Type B pancreatic cell (in vitro differentiated cells): ENCODE measurements around the gene PLCL1. TPM values are rescaled to one million over a fixed set of nuclear protein-coding genes. Genes with fewer than 3 reads are reported as not detected.
"Not testable (repeated sequence)": the region's sequence is repeated elsewhere in the genome, so short reads cannot be mapped to it uniquely, and the experiment has no call there.

Experiments used
- DNase-seq: peaks from one replicate; pipeline ENCODE4 v3.0.0; 2021; ENCODE audit warnings: mixed read lengths; ENCODE audit not compliant: unreplicated experiment; ENCODE audit errors: extremely low spot score
- H3K27ac Mint-ChIP-seq: 2 replicates; pipeline ENCODE4 v1.8.0; 2021; ENCODE audit warnings: mild to moderate bottlenecking, mixed read lengths
- H3K27me3 Mint-ChIP-seq: 2 replicates; pipeline ENCODE4 v1.8.0; 2021; ENCODE audit warnings: mixed read lengths
- H3K36me3 Mint-ChIP-seq: 2 replicates; pipeline ENCODE4 v1.8.0; 2021; ENCODE audit warnings: mixed read lengths
- H3K4me1 Mint-ChIP-seq: one replicate; pipeline ENCODE4 v1.8.0; 2021; ENCODE audit warnings: mixed read lengths; ENCODE audit not compliant: unreplicated experiment
- H3K4me3 Mint-ChIP-seq: 2 replicates; pipeline ENCODE4 v1.8.0; 2021; ENCODE audit warnings: mild to moderate bottlenecking, mixed read lengths
- H3K9me3 Mint-ChIP-seq: 2 replicates; pipeline ENCODE4 v1.8.0; 2021; ENCODE audit warnings: mixed read lengths
- total RNA-seq: library from RNA; stranded (reverse); gene quantifications from 2 replicates; pipeline ENCODE4 v1.2.1, GENCODE V29; 2021; ENCODE audit warnings: low replicate concordance
- TF ChIP-seq, protein P1 (sequence below): fragments of 200-600 bp; sonication (generic); conservative IDR thresholded peaks from 2 replicates; pipeline ENCODE4 v1.5.0; 2021; ENCODE audit warnings: antibody characterized with exemption, mild to moderate bottlenecking

Gene PLCL1
- total RNA-seq, 1 donor from 2014 or later, result 4.4 TPM

DNA sequence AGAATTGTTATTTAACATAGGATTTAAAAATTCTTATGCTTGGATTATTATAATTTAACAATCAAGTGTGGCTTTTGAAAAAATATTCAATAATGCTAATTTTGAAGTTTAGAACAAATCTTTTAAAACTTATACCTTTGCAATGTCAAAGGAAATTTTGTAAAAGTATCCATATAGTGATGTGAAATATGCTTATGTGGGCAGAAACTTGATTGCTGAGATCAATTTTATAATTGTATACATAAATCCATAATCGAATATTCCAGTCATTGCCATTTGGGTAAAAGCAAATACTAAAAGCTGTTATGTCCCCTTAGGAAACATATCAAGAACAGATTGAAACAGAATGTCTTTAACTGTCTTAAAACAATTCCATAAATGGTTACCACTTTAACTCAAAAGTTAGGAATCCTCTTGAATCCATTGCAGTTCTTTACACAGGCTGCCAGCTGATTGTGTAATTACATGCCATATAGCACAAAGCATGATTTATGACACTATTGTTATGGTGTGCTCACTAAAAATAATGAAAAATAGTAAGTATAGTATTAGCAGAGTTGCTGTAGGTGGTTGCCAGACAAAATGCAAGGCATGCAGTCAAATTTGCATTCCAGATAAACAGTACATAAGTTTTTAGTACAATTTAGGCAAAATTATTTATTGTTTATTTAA lies 24.2 kb downstream of the PLCL1 start:
- TF ChIP-seq, protein P1, sequence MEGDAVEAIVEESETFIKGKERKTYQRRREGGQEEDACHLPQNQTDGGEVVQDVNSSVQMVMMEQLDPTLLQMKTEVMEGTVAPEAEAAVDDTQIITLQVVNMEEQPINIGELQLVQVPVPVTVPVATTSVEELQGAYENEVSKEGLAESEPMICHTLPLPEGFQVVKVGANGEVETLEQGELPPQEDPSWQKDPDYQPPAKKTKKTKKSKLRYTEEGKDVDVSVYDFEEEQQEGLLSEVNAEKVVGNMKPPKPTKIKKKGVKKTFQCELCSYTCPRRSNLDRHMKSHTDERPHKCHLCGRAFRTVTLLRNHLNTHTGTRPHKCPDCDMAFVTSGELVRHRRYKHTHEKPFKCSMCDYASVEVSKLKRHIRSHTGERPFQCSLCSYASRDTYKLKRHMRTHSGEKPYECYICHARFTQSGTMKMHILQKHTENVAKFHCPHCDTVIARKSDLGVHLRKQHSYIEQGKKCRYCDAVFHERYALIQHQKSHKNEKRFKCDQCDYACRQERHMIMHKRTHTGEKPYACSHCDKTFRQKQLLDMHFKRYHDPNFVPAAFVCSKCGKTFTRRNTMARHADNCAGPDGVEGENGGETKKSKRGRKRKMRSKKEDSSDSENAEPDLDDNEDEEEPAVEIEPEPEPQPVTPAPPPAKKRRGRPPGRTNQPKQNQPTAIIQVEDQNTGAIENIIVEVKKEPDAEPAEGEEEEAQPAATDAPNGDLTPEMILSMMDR, result no peak
- no peaks in the 10 kb centered on the region for H3K36me3 Mint-ChIP-seq
- H3K4me1 Mint-ChIP-seq, result no peaks in the 10 kb centered on the region
- H3K4me3 Mint-ChIP-seq, result no peak overlapping the region
- DNase-seq, result no peak
- no peaks in the 10 kb centered on the region for H3K9me3 Mint-ChIP-seq
- H3K27ac Mint-ChIP-seq, result no peak overlapping the region
- no peaks in the 10 kb centered on the region for H3K27me3 Mint-ChIP-seq

- peaks cover 13% of the 10 kb centered on the region for H3K4me1 Mint-ChIP-seq
Measured at GRCh38 chr2:197834771-197835170, 30.4 kb downstream of the PLCL1 start.

GRCh38 chr2:197835293-197835692 lies 30.9 kb downstream of the PLCL1 start:
- H3K4me3 Mint-ChIP-seq, result no peak overlapping the region
- H3K27me3 Mint-ChIP-seq, result no peaks in the 10 kb centered on the region
- peaks cover 13% of the 10 kb centered on the region for H3K4me1 Mint-ChIP-seq
- H3K27ac Mint-ChIP-seq, result no peak overlapping the region
- no peaks in the 10 kb centered on the region for H3K36me3 Mint-ChIP-seq
- no peak for DNase-seq
- TF ChIP-seq, protein P1, result no peak
- H3K9me3 Mint-ChIP-seq, result no peaks in the 10 kb centered on the region

More at GRCh38 chr2:197834771-197835170, 30.4 kb downstream of the PLCL1 start:
- not testable (repeated sequence) for DNase-seq, H3K27ac Mint-ChIP-seq, H3K27me3 Mint-ChIP-seq, H3K4me3 Mint-ChIP-seq, H3K9me3 Mint-ChIP-seq, H3K36me3 Mint-ChIP-seq

DNA sequence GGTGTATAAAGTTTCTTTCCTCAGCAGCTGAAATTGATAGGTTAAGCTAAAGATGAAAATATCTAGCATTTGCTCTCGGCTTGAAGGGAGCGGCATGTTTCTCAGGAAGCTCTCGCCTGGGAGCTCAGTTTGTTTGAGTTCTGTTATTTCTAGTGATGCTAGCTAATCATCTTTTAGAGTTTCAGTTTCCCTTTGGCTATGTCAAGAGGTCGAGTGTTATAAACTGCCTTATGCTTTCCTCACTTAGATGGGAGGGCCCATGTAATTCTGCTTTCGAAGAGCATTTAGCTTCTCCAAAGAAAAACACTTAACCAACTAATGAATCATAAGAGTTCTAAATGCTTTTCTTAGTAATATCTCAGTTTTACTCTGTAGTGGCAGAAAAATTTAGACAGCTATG lies 33.6 kb downstream of the PLCL1 start:
- Mint-ChIP-seq H3K36me3 (no peaks in the 10 kb centered on the region), H3K27me3 (peaks cover 7% of the 10 kb centered on the region), H3K4me1 (peaks cover 13% of the 10 kb centered on the region), H3K9me3 (no peaks in the 10 kb centered on the region), H3K4me3 (no peak overlapping the region), H3K27ac (no peak overlapping the region)
- DNase-seq, result no peak
- TF ChIP-seq, protein P1, result no peak

DNA sequence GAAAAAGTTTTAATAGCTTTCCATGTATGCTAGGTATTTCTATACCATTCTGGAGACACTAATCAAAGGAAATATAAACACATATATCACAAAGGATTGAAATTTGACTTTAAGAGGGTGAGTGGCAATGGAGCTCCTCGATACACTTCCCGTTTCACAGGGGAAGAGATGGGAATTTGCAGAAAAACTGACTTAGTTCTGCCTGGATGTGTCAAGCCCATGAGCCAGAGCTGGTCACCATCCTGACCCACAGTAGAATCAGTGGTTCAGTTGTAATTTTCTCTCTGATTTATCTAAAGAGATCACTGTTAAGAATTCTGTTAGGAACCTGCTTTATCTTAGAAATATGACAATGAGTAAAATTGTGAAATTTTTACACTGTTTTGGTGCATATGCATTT lies 34.2 kb downstream of the PLCL1 start:
- Mint-ChIP-seq H3K36me3 (no peaks in the 10 kb centered on the region), H3K27ac (no peak overlapping the region), H3K4me3 (no peak overlapping the region), H3K27me3 (peaks cover 7% of the 10 kb centered on the region), H3K4me1 (peaks cover 13% of the 10 kb centered on the region), H3K9me3 (no peaks in the 10 kb centered on the region)
- TF ChIP-seq, protein P1, result no peak
- no peak for DNase-seq

DNA sequence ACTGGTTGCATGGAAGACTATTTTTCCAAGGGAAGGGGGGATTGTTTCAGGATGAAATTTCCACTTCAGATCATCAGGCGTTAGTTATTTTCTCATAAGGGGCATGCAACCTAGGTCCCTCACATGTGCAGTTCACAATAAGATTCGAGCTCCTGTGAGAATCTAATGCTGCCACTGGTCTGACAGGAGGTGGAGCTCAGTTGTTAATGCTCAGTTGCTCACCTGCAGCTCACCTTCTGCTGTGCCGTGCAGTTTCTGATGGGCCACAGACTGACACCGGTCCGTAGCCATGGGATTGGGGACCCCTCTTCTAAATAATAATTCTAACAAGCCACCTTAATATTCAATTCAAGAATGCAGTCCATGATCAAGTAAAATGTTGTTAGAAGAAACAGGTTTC lies 34.9 kb downstream of the PLCL1 start:
- Mint-ChIP-seq H3K9me3 (no peaks in the 10 kb centered on the region), H3K27me3 (peaks cover 7% of the 10 kb centered on the region), H3K36me3 (no peaks in the 10 kb centered on the region), H3K4me1 (peaks cover 13% of the 10 kb centered on the region), H3K27ac (no peak overlapping the region), H3K4me3 (no peak overlapping the region)
- TF ChIP-seq, protein P1, result no peak
- DNase-seq, result no peak
